Measurements from ENCODE around the gene HOXA5. TPM values are rescaled to one million over a fixed set of nuclear protein-coding genes. Genes with fewer than 3 reads are reported as not detected.

Gene HOXA5
- total and polyA plus RNA-seq, 2 donors (not counting 1 experiment from before 2014, with no cell fraction given), result 18.3 to 35.6 TPM

DNA sequence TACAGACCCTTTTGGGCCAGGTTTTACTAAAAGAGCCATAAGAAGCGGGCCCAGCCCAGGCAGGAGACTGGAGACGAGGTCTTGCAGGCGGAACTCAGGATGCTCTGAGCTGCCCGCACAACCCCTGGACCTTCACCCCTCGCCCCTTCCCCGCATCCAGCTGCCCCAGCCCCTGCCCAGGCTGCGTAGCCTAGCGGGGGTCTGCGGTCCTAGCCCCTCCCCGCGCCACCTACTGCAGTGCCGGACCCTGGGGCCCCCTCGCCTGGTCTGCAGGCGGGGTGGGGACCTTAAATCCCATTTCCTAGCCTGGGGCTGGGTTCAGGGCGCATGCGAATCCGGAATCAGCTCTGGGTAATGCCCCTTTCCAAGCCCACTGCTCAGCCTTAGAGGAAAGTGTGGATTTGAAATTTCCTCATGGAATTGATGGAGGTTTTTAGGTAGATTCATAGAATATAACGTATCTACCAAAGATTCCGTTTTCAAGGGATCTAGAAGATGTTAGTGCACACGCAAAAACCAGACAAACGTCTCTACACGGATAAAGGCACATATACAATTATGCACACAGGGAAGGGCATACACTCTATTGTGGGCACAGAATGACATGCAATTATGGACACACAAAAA is 9.4 kb upstream of the HOXA5 start:
- Histone ChIP-seq H3K9ac (ENCODE audit: insufficient read depth, low read length) (peak overlapping the region; percentile 17), H3K4me1 (ENCODE audit: control insufficient read depth, extremely low read depth, insufficient read depth, low read length) (peaks cover 14% of the 10 kb centered on the region), H3K4me3 (replicated peaks in 1 of 4; ENCODE audit: control extremely low read depth in 1 of 4, insufficient read depth in 1 of 4, low read depth in 3 of 4, low read length in 4 of 4) (peak overlapping the region in 2 of 4 experiments; percentile 42 to 61), H4K20me1 (ENCODE audit: control insufficient read depth, extremely low read depth, insufficient read depth, low read length) (no peaks in the 10 kb centered on the region), H3K79me2 (ENCODE audit: control insufficient read depth, insufficient read depth, low read length) (peaks cover 37% of the 10 kb centered on the region), H3K36me3 (ENCODE audit: control insufficient read depth, insufficient read depth, low read length) (no peaks in the 10 kb centered on the region), H3K9me3 (ENCODE audit: control insufficient read depth, insufficient read depth, low read depth, low read length) (no peaks in the 10 kb centered on the region), H3K27ac (ENCODE audit: insufficient read depth, low read length) (peak overlapping the region; percentile 81), H2AFZ (ENCODE audit: low read length) (peak overlapping the region; percentile 43), H3K27me3 (ENCODE audit: control insufficient read depth, insufficient read depth, low read length) (no peaks in the 10 kb centered on the region), H3K4me2 (ENCODE audit: extremely low read depth, insufficient read depth, low read length) (peak overlapping the region; percentile 90)
- DNase-seq (ENCODE audit: low read depth in 2 of 2), result no peak
- TF ChIP-seq EZH2 (IDR thresholded peaks at IDR 0.05; ENCODE audit: low read length, missing control alignments), result no peak
- TF ChIP-seq, protein P1, sequence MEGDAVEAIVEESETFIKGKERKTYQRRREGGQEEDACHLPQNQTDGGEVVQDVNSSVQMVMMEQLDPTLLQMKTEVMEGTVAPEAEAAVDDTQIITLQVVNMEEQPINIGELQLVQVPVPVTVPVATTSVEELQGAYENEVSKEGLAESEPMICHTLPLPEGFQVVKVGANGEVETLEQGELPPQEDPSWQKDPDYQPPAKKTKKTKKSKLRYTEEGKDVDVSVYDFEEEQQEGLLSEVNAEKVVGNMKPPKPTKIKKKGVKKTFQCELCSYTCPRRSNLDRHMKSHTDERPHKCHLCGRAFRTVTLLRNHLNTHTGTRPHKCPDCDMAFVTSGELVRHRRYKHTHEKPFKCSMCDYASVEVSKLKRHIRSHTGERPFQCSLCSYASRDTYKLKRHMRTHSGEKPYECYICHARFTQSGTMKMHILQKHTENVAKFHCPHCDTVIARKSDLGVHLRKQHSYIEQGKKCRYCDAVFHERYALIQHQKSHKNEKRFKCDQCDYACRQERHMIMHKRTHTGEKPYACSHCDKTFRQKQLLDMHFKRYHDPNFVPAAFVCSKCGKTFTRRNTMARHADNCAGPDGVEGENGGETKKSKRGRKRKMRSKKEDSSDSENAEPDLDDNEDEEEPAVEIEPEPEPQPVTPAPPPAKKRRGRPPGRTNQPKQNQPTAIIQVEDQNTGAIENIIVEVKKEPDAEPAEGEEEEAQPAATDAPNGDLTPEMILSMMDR (conservative IDR thresholded peaks at IDR 0.05 in 1 of 2, IDR thresholded peaks at IDR 0.05 in 1 of 2; ENCODE audit: low read depth in 1 of 2, low read length in 2 of 2), result no peak

DNA sequence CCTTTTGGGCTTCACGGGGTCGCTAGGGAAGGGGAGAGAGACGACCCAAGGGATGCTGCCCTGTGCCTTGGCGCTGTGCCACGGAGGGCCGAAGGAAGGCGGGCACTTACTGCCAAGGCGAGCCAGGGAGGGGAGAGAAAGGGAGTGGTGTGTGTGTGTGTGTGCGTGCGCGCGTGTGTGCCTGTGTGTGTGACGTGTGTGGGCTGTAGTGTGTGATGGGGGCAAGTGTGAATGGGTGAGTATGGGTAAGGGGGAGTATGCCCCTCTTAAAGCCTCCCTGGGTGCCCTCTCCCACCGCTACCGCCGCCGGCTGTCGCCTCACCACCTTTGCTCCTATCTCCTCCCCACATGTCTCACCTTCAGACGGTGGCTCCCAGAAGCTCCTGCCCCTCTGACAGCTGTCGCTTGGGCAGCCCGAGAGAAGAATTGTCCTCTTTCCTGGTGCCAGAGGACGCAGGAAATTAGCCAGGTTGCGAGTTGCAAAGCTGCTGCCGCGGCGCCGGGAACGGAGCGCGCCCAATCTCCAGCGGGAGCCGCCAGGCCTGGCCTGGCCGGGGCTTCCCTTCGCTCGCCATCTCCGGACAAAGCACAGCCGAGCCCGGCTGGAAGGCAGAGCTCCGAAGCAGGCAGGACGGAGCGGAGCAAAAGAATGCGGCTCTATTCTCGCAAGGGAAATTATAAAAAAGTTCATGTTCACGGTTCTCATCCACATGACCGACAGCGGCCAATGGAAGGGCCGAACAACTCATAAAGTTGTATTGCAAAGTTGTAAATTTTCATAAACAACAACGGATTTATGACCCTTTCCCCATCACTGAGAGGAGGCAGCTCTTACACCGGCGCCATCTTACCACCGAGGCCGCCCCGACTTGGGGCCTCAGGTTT is 8.7 kb upstream of the HOXA5 start, which contains the start of gene HOXA3:
TSS of gene HOXA3 (minus strand) at position 653 of the 885 bp plus-strand sequence. CDS start 41,943 bp downstream, outside the sequence.
- no peaks in the 10 kb centered on the region for H3K27me3 ChIP-seq (ENCODE audit: control insufficient read depth, insufficient read depth, low read length)
- peak within 1 kb of the TSS; percentile 90 for H3K4me2 ChIP-seq (ENCODE audit: extremely low read depth, insufficient read depth, low read length)
- no peaks in the 10 kb centered on the region for H3K36me3 ChIP-seq (ENCODE audit: control insufficient read depth, insufficient read depth, low read length)
- TF ChIP-seq, protein P1 (conservative IDR thresholded peaks at IDR 0.05 in 1 of 2, IDR thresholded peaks at IDR 0.05 in 1 of 2; ENCODE audit: low read depth in 1 of 2, low read length in 2 of 2), result no peak
- no peak for TF ChIP-seq EZH2 (IDR thresholded peaks at IDR 0.05; ENCODE audit: low read length, missing control alignments)
- DNase-seq (ENCODE audit: low read depth in 2 of 2), result peak in 1 of 2 donors; percentile 74
- H3K4me3 ChIP-seq (replicated peaks in 1 of 4; ENCODE audit: control extremely low read depth in 1 of 4, insufficient read depth in 1 of 4, low read depth in 3 of 4, low read length in 4 of 4), result peak within 1 kb of the TSS; percentile 42 to 61 (median 49)
- H3K9me3 ChIP-seq (ENCODE audit: control insufficient read depth, insufficient read depth, low read depth, low read length), result no peaks in the 10 kb centered on the region
- no peaks in the 10 kb centered on the region for H4K20me1 ChIP-seq (ENCODE audit: control insufficient read depth, extremely low read depth, insufficient read depth, low read length)
- H3K79me2 ChIP-seq (ENCODE audit: control insufficient read depth, insufficient read depth, low read length), result peaks cover 43% of the 10 kb centered on the region
- H3K27ac ChIP-seq (ENCODE audit: insufficient read depth, low read length), result peak within 1 kb of the TSS; percentile 81
- peaks cover 17% of the 10 kb centered on the region for H3K4me1 ChIP-seq (ENCODE audit: control insufficient read depth, extremely low read depth, insufficient read depth, low read length)
- H2AFZ ChIP-seq (ENCODE audit: low read length), result peak within 1 kb of the TSS; percentile 43
- H3K9ac ChIP-seq (ENCODE audit: insufficient read depth, low read length), result peak within 1 kb of the TSS; percentile 64

DNA sequence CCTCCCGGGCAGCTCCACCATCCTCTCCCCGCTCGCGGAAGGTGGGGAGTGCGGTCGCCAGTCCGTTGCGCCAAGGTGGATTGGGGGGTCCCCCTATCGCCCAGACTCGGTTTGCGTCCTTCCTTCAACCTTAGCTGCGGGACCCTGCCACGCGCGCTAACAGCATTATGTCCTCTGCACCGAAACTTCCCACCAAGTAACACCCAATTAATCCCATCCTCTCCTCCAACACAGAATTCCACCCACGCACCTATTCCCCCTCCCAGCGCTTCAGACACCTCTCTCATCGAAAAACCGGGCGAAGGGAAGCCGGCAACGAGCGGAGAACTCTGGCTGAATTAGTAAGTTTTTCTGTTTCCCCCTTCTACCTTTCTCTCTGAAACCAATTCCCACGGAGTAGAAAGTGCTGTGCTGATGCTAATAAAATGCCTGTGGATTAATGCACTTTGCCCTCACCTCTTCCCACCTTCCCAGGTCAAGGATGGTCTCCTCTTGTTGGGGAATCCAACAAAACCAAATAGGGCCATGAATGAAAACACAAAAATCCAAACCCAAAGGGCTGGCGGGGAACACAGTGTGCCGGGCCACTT is 8.0 kb upstream of the HOXA5 start:
- no peak for TF ChIP-seq EZH2 (IDR thresholded peaks at IDR 0.05; ENCODE audit: low read length, missing control alignments)
- TF ChIP-seq, protein P1 (conservative IDR thresholded peaks at IDR 0.05 in 1 of 2, IDR thresholded peaks at IDR 0.05 in 1 of 2; ENCODE audit: low read depth in 1 of 2, low read length in 2 of 2), result no peak
- H3K79me2 ChIP-seq (ENCODE audit: control insufficient read depth, insufficient read depth, low read length), result peaks cover 50% of the 10 kb centered on the region
- peak overlapping the region; percentile 42 to 61 (median 49) for H3K4me3 ChIP-seq (replicated peaks in 1 of 4; ENCODE audit: control extremely low read depth in 1 of 4, insufficient read depth in 1 of 4, low read depth in 3 of 4, low read length in 4 of 4)
- H2AFZ ChIP-seq (ENCODE audit: low read length), result peak overlapping the region; percentile 18
- peak overlapping the region; percentile 64 for H3K9ac ChIP-seq (ENCODE audit: insufficient read depth, low read length)
- H3K27me3 ChIP-seq (ENCODE audit: control insufficient read depth, insufficient read depth, low read length), result no peaks in the 10 kb centered on the region
- no peaks in the 10 kb centered on the region for H4K20me1 ChIP-seq (ENCODE audit: control insufficient read depth, extremely low read depth, insufficient read depth, low read length)
- peaks cover 21% of the 10 kb centered on the region for H3K4me1 ChIP-seq (ENCODE audit: control insufficient read depth, extremely low read depth, insufficient read depth, low read length)
- H3K36me3 ChIP-seq (ENCODE audit: control insufficient read depth, insufficient read depth, low read length), result no peaks in the 10 kb centered on the region
- no peak for DNase-seq (ENCODE audit: low read depth in 2 of 2)
- H3K4me2 ChIP-seq (ENCODE audit: extremely low read depth, insufficient read depth, low read length), result peak overlapping the region; percentile 90
- peak overlapping the region; percentile 81 for H3K27ac ChIP-seq (ENCODE audit: insufficient read depth, low read length)
- H3K9me3 ChIP-seq (ENCODE audit: control insufficient read depth, insufficient read depth, low read depth, low read length), result no peaks in the 10 kb centered on the region

Measured in fibroblast of lung (primary cell).